ENCODE measurements around the gene TOMM7. TPM values are rescaled to one million over a fixed set of nuclear protein-coding genes. Genes with fewer than 3 reads are reported as not detected.
A peak's percentile ranks its signal among the peaks of the same experiment; 100 is the strongest.

The TOMM7 gene
- total and polyA plus RNA-seq, 8 donors, result 29.8 to 539 (median 221) TPM

- peak in 1 of 2 donors; percentile 46 for DNase-seq
- TF ChIP-seq POLR2AphosphoS5 (IDR thresholded peaks at IDR 0.05), result no peak
- no peak for TF ChIP-seq POLR2A (IDR thresholded peaks at IDR 0.05)
- TF ChIP-seq, protein P1, sequence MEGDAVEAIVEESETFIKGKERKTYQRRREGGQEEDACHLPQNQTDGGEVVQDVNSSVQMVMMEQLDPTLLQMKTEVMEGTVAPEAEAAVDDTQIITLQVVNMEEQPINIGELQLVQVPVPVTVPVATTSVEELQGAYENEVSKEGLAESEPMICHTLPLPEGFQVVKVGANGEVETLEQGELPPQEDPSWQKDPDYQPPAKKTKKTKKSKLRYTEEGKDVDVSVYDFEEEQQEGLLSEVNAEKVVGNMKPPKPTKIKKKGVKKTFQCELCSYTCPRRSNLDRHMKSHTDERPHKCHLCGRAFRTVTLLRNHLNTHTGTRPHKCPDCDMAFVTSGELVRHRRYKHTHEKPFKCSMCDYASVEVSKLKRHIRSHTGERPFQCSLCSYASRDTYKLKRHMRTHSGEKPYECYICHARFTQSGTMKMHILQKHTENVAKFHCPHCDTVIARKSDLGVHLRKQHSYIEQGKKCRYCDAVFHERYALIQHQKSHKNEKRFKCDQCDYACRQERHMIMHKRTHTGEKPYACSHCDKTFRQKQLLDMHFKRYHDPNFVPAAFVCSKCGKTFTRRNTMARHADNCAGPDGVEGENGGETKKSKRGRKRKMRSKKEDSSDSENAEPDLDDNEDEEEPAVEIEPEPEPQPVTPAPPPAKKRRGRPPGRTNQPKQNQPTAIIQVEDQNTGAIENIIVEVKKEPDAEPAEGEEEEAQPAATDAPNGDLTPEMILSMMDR (IDR thresholded peaks at IDR 0.05), result no peak
- TF ChIP-seq EP300 (IDR thresholded peaks at IDR 0.05), result no peak
- Histone ChIP-seq H3K9me3 (no peaks in the 10 kb centered on the region), H3K27me3 (peaks cover 0 to 10% (median 0%) of the 10 kb centered on the region in 3 donors), H3K36me3 (peaks cover 0 to 15% (median 11%) of the 10 kb centered on the region in 4 donors), H3K27ac (peak overlapping the region in 4 of 5 donors; percentile 78 to 89 (median 84)), H3K4me1 (peaks cover 14 to 48% (median 35%) of the 10 kb centered on the region in 4 donors), H3K4me3 (peak overlapping the region; percentile 62 to 89 (median 73))
- WGBS, 5 donors, result 3 to 8% (median 7%) methylated on average over 18 of the region's 18 CpGs
- intact Hi-C loops (cut with DNase I; ENCODE audit: low total_unique reads), result loop anchor here (10.0 kb wide), 1 partner anchor 233 kb away; no protein-coding TSS in a partner anchor
Observed at GRCh38 chr7:22821702-22822485, 755 bp downstream of the TOMM7 start.

DNA sequence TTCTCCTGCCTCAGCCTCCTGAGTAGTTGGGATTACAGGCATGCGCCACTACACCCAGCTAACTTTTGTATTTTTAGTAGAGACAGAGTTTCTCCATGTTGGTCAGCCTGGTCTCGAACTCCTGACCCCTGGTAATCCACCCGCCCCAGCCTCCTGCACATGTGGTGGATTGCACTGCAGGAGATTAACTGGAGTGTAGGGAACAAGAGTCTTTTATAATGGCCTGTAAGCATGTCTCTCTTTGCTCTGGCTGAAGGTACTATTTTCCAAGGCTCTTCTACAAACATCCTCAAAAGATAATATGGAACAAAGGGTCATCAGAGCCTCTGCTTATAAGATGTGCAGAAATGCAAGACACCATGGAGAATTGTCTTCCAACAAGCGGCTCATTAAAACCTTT is 3.2 kb downstream of the TOMM7 start:
- 90 to 97% (median 93%) methylated on average over 4 of the region's 4 CpGs for WGBS, 5 donors
- TF ChIP-seq POLR2A (IDR thresholded peaks at IDR 0.05) (no peak), POLR2AphosphoS5 (IDR thresholded peaks at IDR 0.05) (no peak), EP300 (IDR thresholded peaks at IDR 0.05) (no peak)
- TF ChIP-seq, protein P1 (IDR thresholded peaks at IDR 0.05), result no peak
- Histone ChIP-seq H3K4me1 (peaks cover 14 to 55% (median 39%) of the 10 kb centered on the region in 4 donors), H3K36me3 (peaks cover 2 to 37% (median 34%) of the 10 kb centered on the region in 4 donors), H3K27me3 (no peaks in the 10 kb centered on the region), H3K4me3 (no peak overlapping the region), H3K9me3 (no peaks in the 10 kb centered on the region), H3K27ac (no peak overlapping the region)
- no peak for DNase-seq
- intact Hi-C loops (cut with DNase I; ENCODE audit: low total_unique reads), result no loop called here

GRCh38 chr7:22814261-22815208 is 8.1 kb downstream of the TOMM7 start:
- WGBS, 5 donors, result 73 to 89% (median 84%) methylated on average over 9 to 10 of the region's 10 CpGs
- H3K27me3 ChIP-seq, result no peaks in the 10 kb centered on the region
- peaks cover 9 to 72% (median 66%) of the 10 kb centered on the region in 4 donors for H3K36me3 ChIP-seq
- no peak overlapping the region for H3K27ac ChIP-seq
- H3K4me3 ChIP-seq, result no peak overlapping the region
- intact Hi-C loops (cut with DNase I; ENCODE audit: low total_unique reads), result no loop called here
- TF ChIP-seq EP300 (IDR thresholded peaks at IDR 0.05), result no peak
- TF ChIP-seq, protein P1 (IDR thresholded peaks at IDR 0.05), result no peak
- no peak for TF ChIP-seq POLR2AphosphoS5 (IDR thresholded peaks at IDR 0.05)
- no peak for TF ChIP-seq POLR2A (IDR thresholded peaks at IDR 0.05)
- peaks cover 0 to 21% (median 11%) of the 10 kb centered on the region in 4 donors for H3K4me1 ChIP-seq
- H3K9me3 ChIP-seq, result no peaks in the 10 kb centered on the region
- no peak for DNase-seq

DNA sequence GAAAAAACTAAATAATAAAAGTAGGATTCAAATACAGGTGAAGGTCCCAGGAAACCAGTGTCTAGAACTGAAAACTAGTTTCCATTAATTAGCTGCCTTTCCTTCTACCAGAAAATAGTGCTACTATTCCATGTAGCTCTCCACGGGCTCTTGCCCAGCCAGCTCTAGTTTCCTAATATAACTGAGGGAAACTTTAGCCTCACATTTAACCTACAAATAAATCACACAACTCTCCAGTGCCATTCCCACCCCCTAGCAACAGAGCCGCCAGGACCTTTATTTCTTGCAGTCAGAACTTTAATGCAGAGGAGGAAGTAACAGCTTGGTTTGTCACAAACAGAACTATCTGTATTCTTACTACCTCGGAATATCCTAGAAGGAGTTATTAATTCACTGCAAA is 10.3 kb downstream of the TOMM7 start:
- Histone ChIP-seq H3K4me1 (peaks cover 0 to 11% (median 4%) of the 10 kb centered on the region in 4 donors), H3K36me3 (peaks cover 9 to 65% (median 58%) of the 10 kb centered on the region in 4 donors), H3K27ac (no peak overlapping the region), H3K9me3 (no peaks in the 10 kb centered on the region), H3K27me3 (no peaks in the 10 kb centered on the region), H3K4me3 (no peak overlapping the region)
- TF ChIP-seq, protein P1 (IDR thresholded peaks at IDR 0.05), result no peak
- TF ChIP-seq EP300 (IDR thresholded peaks at IDR 0.05), result no peak
- TF ChIP-seq POLR2AphosphoS5 (IDR thresholded peaks at IDR 0.05), result no peak
- no peak for TF ChIP-seq POLR2A (IDR thresholded peaks at IDR 0.05)
- no peak for DNase-seq
- intact Hi-C loops (cut with DNase I; ENCODE audit: low total_unique reads), result no loop called here
- 74 to 85% (median 81%) methylated on average over 3 of the region's 3 CpGs for WGBS, 5 donors

Measured in stomach (tissue), 9 donors.